Measurements from ENCODE around the gene CD38. TPM values are rescaled to one million over a fixed set of nuclear protein-coding genes. Genes with fewer than 3 reads are reported as not detected.
A peak's percentile ranks its signal among the peaks of the same experiment; 100 is the strongest.
"Not testable (repeated sequence)": the region's sequence is repeated elsewhere in the genome, so short reads cannot be mapped to it uniquely, and the experiment has no call there.

CD38 gene
- 1 to 10 TPM in 1 of 2 donors, under 1 TPM in 1; 0.78 to 2.6 TPM for total RNA-seq

GRCh38 chr4:15778289-15779241, at the start of gene CD38:
TSS of gene CD38 (plus strand) at chr4:15778328. CDS start at chr4:15778415, 87 bp downstream.
- peak; percentile 22 to 67 (median 26) for DNase-seq
- Histone ChIP-seq H3K36me3 (replicated peaks in 1 of 2; ENCODE audit: insufficient read depth in 1 of 2, low read depth in 2 of 2) (no peaks in the 10 kb centered on the region), H3K4me3 (peak within 1 kb of the TSS in 1 of 2 donors; percentile 41), H3K9me3 (no peaks in the 10 kb centered on the region), H3K4me1 (peaks cover 16% of the 10 kb centered on the region), H3K27ac (no peak within 1 kb of the TSS), H3K27me3 (no peaks in the 10 kb centered on the region)
- intact Hi-C loops (cut with DNase I): no loop called here
- peak; percentile 58 for ATAC-seq
- TF ChIP-seq CTCF (IDR thresholded peaks at IDR 0.05): no peak
- no peak for TF ChIP-seq POLR2A (IDR thresholded peaks at IDR 0.05)
- WGBS, 2 donors: 2 to 7% methylated on average over 17 to 76 of the region's 76 CpGs

GRCh38 chr4:15729910-15730533, 48.1 kb upstream of the CD38 start:
- no peaks in the 10 kb centered on the region for H3K36me3 ChIP-seq (replicated peaks in 1 of 2; ENCODE audit: insufficient read depth in 1 of 2, low read depth in 2 of 2)
- TF ChIP-seq POLR2A (IDR thresholded peaks at IDR 0.05) (no peak), CTCF (IDR thresholded peaks at IDR 0.05) (peak; percentile 45 to 98 (median 71))
- H3K4me1 ChIP-seq: no peaks in the 10 kb centered on the region
- DNase-seq (peak in 3 of 4 donors; percentile 9 to 22 (median 10)), ATAC-seq (peak; percentile 48)
- no peak overlapping the region for H3K4me3 ChIP-seq
- no peaks in the 10 kb centered on the region for H3K9me3 ChIP-seq
- H3K27ac ChIP-seq: no peak overlapping the region
- H3K27me3 ChIP-seq: no peaks in the 10 kb centered on the region
- intact Hi-C loops (cut with DNase I): no loop called here
- WGBS, 2 donors: 10 to 16% methylated on average over 3 of the region's 3 CpGs

- 66 to 72% methylated on average over 5 of the region's 5 CpGs for WGBS, 2 donors
- H3K27ac ChIP-seq; H3K36me3 ChIP-seq (replicated peaks in 1 of 2; ENCODE audit: insufficient read depth in 1 of 2, low read depth in 2 of 2); DNase-seq; H3K27me3 ChIP-seq; H3K4me3 ChIP-seq; intact Hi-C loops (cut with DNase I); ATAC-seq; H3K4me1 ChIP-seq; H3K9me3 ChIP-seq: not testable (repeated sequence)
Observed at GRCh38 chr4:15733061-15733460, 45.1 kb upstream of the CD38 start.

GRCh38 chr4:15735536-15735935, 42.6 kb upstream of the CD38 start:
- Histone ChIP-seq H3K9me3 (no peaks in the 10 kb centered on the region), H3K4me3 (no peak overlapping the region), H3K27ac (no peak overlapping the region), H3K36me3 (replicated peaks in 1 of 2; ENCODE audit: insufficient read depth in 1 of 2, low read depth in 2 of 2) (no peaks in the 10 kb centered on the region), H3K4me1 (no peaks in the 10 kb centered on the region), H3K27me3 (no peaks in the 10 kb centered on the region)
- ATAC-seq (no peak), DNase-seq (no peak)
- intact Hi-C loops (cut with DNase I): no loop called here
- TF ChIP-seq POLR2A (IDR thresholded peaks at IDR 0.05): no peak
- TF ChIP-seq CTCF (IDR thresholded peaks at IDR 0.05): no peak
- 56 to 72% methylated on average over 6 of the region's 6 CpGs for WGBS, 2 donors

- no peak for TF ChIP-seq CTCF (IDR thresholded peaks at IDR 0.05)
- no peak for TF ChIP-seq POLR2A (IDR thresholded peaks at IDR 0.05)
- H3K36me3 ChIP-seq (replicated peaks in 1 of 2; ENCODE audit: insufficient read depth in 1 of 2, low read depth in 2 of 2): no peaks in the 10 kb centered on the region
- no peak for ATAC-seq
- no peak overlapping the region for H3K27ac ChIP-seq
- H3K4me1 ChIP-seq: no peaks in the 10 kb centered on the region
- H3K27me3 ChIP-seq: no peaks in the 10 kb centered on the region
- H3K4me3 ChIP-seq: no peak overlapping the region
- DNase-seq: no peak
- WGBS, 2 donors: 59 to 63% methylated on average over 4 of the region's 4 CpGs
- intact Hi-C loops (cut with DNase I): no loop called here
- H3K9me3 ChIP-seq: no peaks in the 10 kb centered on the region
Observed at GRCh38 chr4:15736514-15737050, 41.5 kb upstream of the CD38 start.

Measured in body of pancreas (tissue), 4 donors.